ENCODE results near the gene ARHGDIA. TPM values are rescaled to one million over a fixed set of nuclear protein-coding genes. Genes with fewer than 3 reads are reported as not detected.
"Not testable (repeated sequence)": the region's sequence is repeated elsewhere in the genome, so short reads cannot be mapped to it uniquely, and the experiment has no call there.

The ARHGDIA gene
- 100 to 1,000 TPM; 166 to 199 (median 195) TPM for polyA plus RNA-seq (ENCODE audit: insufficient read length in 4 of 4)

DNA sequence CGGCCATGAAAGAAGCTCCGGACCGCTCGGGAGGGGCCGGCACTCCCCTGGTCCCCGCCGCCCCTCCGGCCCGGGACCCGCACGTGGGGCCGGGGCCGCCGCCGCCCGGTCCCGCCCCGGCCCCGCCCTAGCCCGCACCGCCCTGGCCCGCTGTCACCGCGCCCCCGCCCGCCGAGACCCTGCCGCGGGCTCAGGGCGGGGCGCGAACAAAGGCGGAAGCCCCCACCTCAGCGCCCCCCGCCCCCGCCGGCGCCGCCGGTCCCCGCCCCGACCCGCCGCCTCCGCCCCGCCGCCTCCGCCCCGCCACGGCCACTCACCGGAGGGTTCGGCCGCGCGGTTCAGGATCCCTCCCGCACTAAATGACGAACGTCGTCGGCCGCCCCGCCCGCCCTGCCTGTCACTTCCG lies at the start of gene ARHGDIA:
Gene ARHGDIA (minus strand): TSS at position 357 of the 406 bp plus-strand sequence. CDS start 1,407 bp downstream, outside the sequence.
- DNase-seq (ENCODE audit: low read depth in 4 of 4, low spot score in 3 of 4): no peak

GRCh38 chr17:81918832-81919545 lies 47.9 kb upstream of the ARHGDIA start:
- DNase-seq (ENCODE audit: low read depth in 4 of 4, low spot score in 3 of 4): no peak

DNA sequence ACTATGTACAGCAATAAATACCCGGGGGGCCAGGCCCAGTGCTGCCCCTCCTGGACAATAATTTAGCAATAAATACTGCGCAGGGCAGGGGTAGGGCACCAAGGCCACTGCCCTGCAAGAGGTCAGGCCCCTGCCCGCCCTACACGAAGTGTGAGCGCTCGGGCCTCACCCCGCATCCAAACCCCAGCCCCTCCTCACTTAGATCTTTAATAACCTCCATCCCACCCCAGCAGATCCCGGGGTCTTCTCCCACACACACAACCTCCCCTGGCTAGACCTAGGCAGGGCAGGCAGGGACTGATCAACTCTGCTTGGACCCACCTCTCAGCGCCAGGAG lies 47.2 kb upstream of the ARHGDIA start:
- not testable (repeated sequence) for DNase-seq (ENCODE audit: low read depth in 4 of 4, low spot score in 3 of 4)

- DNase-seq (ENCODE audit: low read depth in 4 of 4, low spot score in 3 of 4): peak in 1 of 4 donors; percentile 54
These were observed 46.6 kb upstream of the ARHGDIA start, which contains the start of gene SIRT7 for GRCh38 chr17:81917565-81918332. Gene SIRT7, minus strand, starts transcription at chr17:81918176. Its CDS starts 45 bp downstream, at chr17:81918131.

- no peak for DNase-seq (ENCODE audit: low read depth in 4 of 4, low spot score in 3 of 4)
These were observed 45.3 kb upstream of the ARHGDIA start for GRCh38 chr17:81916234-81917001.

- no peak for DNase-seq (ENCODE audit: low read depth in 4 of 4, low spot score in 3 of 4)
These were observed 44.2 kb upstream of the ARHGDIA start for GRCh38 chr17:81915331-81915730.

DNA sequence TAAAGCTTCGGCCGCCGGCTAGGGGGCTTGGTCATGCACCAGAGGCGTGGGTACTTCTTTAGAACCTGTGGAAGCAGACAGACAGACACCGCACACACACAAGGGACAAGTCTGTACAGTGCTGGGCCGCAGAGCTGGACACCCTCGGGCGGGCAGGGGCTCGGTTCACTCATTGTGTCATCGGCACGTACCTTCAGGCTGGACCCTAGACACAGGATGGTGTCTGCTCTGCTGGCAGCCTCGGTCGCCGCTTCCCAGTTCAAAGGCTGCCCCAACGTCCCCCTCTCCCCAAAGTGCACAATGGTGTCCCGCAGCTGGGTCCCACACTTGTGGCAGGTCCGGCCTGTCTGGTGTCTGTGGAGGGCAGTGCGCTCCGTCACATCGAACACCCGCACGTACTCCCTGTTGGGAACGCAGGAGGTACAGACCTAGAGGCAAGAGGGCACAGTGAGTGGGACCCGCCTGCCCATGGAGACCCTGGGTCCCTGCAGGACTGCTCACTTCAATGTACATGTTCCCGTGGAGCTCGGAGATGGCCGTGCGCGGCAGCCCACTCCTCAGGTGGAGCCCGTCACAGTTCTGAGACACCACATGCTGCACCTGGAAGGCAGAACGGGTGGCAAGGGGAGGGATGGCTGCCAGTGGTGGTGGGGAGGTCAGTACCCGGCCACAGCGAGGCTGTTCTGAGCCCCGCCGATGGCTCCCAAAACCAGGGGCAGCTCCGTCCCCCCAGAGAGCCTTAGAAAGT lies 43.1 kb upstream of the ARHGDIA start:
- DNase-seq (ENCODE audit: low read depth in 4 of 4, low spot score in 3 of 4): no peak

- no peak for DNase-seq (ENCODE audit: low read depth in 4 of 4, low spot score in 3 of 4)
These were observed 42.4 kb upstream of the ARHGDIA start for GRCh38 chr17:81913394-81914102.

DNA sequence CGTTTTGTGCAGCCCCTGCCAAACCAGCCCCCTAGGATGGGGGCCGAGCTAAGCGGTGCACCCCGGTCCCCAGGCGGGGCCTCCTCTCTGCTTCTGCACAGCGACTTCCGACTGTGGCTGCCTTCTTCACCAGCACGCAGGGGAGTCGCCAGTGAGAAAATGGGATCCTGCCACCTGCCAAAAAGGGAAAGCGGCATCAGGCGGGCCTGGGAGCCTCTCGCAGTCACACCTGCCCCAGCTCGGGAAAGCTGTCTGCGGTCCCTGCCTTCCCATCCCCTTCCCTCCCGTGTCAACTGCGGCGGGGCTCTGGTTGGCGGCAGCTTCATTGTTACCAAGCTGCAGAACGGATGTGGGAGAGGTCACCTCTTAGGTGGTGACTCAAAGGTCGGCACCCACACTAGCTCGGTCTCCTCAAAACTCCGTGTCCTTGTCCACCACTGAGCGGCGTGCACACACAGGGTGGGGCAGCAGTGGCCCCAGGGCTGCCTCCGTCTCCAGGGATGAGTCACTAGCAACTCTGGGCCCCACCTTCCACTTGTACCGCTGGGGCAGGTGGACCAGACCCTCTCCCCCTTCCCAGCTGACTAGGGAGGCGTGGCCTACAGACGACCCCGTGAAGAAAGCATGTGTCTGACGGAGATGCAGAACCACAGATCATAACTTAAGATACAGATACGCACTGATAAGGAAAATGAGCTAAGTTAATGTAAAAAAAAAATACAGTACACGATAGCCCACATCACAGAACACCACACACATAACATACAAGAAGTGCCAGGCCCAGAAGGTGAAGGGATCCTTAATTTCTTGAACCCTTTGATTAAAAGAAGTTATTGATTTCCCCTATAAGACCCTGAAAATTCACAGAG lies 41.5 kb upstream of the ARHGDIA start:
- no peak for DNase-seq (ENCODE audit: low read depth in 4 of 4, low spot score in 3 of 4)

DNA sequence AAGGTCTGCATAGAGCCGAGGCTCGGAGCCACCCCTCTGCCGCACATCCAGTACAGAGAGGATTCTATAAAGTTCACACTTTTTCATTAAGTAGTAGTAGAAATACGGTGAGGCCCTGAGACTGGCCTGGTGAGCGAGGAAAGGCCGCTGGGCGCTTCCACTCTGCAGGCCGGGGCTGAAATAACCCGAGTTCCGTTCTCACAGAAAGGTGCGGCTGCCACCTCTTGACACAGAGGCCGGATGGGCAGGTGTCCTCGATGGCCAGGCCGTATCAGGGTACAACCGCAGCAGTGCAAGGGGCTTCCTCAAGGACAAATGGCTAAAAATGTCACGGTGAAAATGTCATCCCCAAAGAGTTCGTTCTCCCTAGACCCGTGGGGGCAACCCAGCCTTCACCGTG lies 40.8 kb upstream of the ARHGDIA start:
- no peak for DNase-seq (ENCODE audit: low read depth in 4 of 4, low spot score in 3 of 4)

- DNase-seq (ENCODE audit: low read depth in 4 of 4, low spot score in 3 of 4): peak in 3 of 4 donors; percentile 74 to 76 (median 75)
These were observed 40.3 kb upstream of the ARHGDIA start, which contains the start of gene PCYT2 for GRCh38 chr17:81911277-81911961. Gene PCYT2, minus strand, starts transcription at chr17:81911399. Its CDS starts 44 bp downstream, at chr17:81911355.

- no peak for DNase-seq (ENCODE audit: low read depth in 4 of 4, low spot score in 3 of 4)
These were observed 39.7 kb upstream of the ARHGDIA start for GRCh38 chr17:81910840-81911276.

DNA sequence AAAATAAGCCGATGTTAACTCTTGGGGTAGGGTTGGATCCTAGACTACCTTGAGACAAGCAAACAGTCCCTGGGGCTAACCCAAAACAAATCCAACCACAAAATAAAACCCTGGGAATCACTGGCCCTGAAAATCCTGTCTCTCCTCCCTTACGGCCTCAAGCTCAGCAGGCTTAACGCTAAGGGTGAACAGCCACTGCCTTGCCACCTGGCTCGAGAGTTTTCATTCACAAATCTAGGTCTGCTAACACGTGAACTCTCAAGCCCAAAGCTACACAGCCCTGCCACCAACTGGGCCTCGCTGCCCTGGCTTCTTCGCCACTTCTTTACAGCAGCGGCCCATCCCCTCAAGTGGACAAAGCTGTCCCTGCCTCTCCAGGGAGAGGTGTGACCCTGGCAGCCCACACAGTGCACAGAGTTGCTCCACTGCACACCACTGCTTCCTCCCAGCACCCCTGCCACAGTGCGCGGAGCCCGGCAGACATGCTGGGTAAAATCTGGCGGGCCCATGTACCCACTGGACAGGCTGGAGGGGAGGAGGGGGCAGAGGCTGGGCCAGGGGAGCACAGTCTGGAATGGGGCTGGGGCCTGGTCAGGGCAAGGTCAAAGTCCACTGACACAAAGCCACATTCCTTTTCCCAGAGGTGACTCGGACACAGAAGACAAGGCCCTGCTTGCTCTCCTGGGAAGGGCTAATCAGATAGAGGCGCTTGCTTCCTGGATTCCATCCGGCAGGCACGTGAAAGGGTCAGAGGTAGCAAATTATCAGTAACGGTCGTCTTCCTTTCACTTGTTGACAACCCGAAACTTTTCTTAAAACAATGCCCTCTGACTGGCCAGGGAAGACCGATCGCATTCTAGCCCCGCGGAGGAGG lies 39.1 kb upstream of the ARHGDIA start:
- DNase-seq (ENCODE audit: low read depth in 4 of 4, low spot score in 3 of 4): no peak

DNA sequence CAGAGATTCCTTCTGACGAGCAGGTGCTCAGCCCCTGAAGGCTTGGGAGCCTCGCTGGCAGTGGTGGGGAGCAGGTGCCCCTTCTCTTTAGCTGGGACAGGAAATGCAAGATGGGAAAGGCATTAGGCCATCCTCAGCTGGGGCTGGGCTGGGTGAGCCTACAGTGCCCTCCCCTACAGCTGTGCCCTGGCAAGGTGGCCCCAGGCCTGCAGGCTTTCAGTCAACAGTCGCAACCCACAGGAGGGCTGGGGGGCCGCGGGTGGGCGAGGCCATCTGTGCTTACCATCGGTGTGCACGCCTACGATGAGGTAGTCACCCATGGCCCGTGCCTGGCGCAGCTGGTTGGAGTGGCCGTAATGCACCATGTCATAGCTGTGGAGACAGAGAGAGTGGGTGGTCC lies 38.1 kb upstream of the ARHGDIA start:
- DNase-seq (ENCODE audit: low read depth in 4 of 4, low spot score in 3 of 4): no peak

DNA sequence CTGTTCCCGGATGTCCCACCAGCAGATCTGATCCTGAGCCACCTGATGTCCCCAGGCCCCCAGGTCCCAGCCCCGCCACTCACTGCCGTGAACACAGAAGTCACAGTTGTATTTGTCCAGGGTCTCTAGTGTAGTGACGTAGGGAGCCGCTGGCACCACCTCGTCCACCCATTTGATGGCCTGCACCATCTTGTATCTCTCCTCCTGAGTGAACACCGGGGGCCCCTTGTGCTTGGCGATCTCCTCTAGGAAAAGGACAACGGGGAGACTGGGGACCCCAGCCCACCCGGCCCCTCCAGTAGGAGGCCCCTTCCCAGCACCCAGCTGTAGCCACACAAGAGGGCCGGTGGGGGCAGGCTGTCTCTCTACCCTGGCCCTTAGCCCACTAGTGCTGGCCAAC lies 37.7 kb upstream of the ARHGDIA start:
- no peak for DNase-seq (ENCODE audit: low read depth in 4 of 4, low spot score in 3 of 4)

GRCh38 chr17:81907219-81908145 lies 36.3 kb upstream of the ARHGDIA start:
- DNase-seq (ENCODE audit: low read depth in 4 of 4, low spot score in 3 of 4): no peak
